GM18519 (cell line): ENCODE data around the gene KLHL1.
"Not testable (repeated sequence)": the region's sequence is repeated elsewhere in the genome, so short reads cannot be mapped to it uniquely, and the experiment has no call there.

Experiments used
- ATAC-seq: cut with Tn5 transposase; IDR thresholded peaks from one replicate; pipeline ENCODE4 v1.9.1; 2021; ENCODE audit warnings: mild to moderate bottlenecking, moderate library complexity; ENCODE audit not compliant: unreplicated experiment, low FRiP score

KLHL1 gene

DNA sequence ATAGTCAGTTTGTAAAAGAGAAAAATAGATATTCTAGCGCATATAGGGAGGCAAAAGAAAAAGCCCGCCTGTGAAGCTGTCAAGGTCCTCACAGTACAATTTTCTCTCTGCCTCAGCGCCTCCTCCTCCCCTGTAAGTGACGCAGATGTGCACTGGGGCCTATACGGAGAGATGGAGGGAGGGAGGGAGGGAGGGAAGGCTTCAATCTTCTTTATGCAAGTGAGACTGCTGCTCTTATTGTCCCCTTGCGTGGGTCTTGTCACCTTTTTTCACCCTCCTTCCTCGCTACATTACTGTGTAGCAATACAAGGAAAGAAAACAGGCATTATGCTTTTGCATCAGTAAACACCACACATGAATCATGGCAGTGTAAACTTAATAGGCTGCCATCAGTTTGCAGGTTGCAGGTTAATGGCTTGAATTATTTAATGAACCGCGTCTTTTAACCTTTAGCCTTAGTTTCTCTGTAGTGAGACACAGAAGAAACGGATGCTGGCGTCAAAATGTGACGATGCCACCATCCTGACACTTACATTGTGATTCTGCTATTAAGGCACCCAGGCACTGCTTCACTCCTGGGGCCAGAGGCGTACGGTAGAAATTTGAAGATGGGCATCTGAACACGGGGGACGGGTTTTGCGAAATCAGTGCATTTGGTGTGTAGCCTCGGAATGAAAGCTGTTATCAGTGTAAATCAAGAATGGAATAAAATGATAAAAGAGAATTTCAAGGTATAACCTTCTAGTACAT, at the start of gene KLHL1:
Gene KLHL1 (minus strand): TSS at position 97 of the 750 bp plus-strand sequence. CDS start 753 bp downstream, outside the sequence.
- ATAC-seq: no peak

- not testable (repeated sequence) for ATAC-seq
Measured at GRCh38 chr13:70142658-70143057, 34.4 kb upstream of the KLHL1 start.

DNA sequence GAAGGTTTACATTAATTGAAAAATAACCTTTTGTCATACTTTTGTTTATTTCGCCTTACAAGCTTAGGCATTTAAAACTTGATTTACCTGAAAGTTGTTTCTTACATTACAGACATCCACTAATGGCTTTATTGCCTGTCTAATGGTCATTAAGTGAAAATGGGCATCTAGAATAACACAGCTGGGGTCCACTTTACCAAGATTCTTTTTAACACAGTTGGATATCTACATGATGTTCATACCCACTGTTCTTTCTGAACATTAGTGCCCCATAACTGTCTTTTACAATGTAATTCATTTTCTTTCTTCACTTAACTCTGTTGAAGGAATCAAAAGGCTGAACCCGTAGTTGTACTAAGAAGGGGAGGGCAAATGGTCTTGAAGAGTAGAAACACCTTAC, 19.8 kb upstream of the KLHL1 start:
- ATAC-seq: no peak

DNA sequence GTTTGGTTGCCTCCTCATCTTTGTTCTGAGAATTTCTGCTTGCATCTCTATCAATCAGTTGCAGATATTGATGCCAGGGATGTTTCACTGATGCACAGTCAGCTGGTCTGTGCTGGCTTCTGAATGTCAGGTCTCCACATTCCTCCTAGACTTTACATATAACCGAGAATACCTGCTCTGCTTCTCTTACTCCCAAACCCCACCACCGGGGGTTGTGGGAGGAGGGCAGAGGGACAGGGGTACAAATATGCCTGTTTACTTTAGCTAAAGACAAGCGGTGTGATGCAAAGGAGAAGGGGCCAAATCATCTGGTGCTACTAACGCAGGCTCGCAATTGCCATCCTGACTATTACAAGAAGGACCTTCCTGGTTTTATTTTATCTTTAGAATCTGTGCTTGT, 17.4 kb upstream of the KLHL1 start:
- ATAC-seq: no peak

GRCh38 chr13:70117338-70117905, 9.2 kb upstream of the KLHL1 start:
- ATAC-seq: no peak

GRCh38 chr13:70107498-70108281, 562 bp downstream of the KLHL1 start, which contains the start of gene ATXN8OS:
ATXN8OS (plus strand) TSS chr13:70107826.
- no peak for ATAC-seq

- no peak for ATAC-seq
Measured at GRCh38 chr13:70107125-70107497, 1.1 kb downstream of the KLHL1 start.

DNA sequence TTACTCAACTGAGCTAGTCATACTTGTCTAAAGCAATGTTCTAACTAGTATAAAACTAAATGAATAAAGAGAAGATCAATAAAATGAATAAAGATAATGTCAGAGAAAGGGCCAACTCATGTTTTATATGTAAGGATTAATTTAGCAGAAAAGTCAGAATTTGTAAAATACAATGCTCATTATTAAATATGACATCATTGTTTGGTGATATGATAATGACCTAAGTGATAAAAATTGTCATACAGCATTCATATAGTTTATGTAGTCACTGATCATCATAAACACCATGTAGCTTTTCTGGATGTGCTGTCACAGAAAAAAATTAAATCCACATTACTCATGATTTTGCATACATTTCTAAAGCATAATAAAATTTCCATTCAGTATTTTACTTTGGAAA, 3.8 kb downstream of the KLHL1 start:
- ATAC-seq: no peak

DNA sequence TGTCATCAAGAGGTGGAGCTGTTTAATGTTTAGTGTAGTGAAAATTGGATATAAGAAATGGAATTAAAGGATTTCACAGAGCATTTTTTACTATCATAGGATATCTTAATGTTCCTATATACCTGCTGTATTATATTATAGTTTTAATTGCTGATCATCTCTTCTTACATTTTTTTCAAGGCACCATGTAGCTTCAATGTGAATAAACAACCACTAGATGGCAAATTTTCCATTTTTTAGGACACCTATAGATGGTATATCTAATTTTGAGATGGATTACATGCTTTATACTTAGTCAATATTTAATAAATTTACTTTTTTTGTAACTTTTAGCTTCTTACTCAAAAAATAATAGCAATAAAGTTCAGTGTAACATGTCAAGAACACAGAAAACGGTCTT, 9.6 kb downstream of the KLHL1 start:
- no peak for ATAC-seq

GRCh38 chr13:70090036-70090723, 18.1 kb downstream of the KLHL1 start:
- ATAC-seq: no peak

DNA sequence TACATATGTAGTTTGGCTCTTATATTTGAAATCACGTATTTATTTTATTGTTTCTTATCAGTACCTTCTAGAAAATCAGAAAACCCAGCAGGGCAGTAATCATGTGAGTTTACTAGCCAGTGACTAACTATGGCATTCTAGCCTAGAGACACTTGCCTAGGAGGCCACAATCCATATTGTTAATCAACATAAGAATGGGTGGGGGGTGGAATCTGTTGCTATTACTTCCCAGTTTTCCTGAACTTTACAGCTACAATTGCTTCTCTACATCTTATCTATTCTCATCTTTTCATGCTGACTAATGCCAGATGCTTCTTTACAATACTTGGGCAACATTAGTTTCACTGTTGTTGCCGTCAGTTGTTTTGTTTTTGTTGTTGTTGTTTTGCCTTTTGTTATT, 19.3 kb downstream of the KLHL1 start:
- no peak for ATAC-seq

GRCh38 chr13:70087247-70087646, 21.0 kb downstream of the KLHL1 start:
- no peak for ATAC-seq

- ATAC-seq: no peak
Measured at GRCh38 chr13:70080012-70080411, 28.2 kb downstream of the KLHL1 start.

DNA sequence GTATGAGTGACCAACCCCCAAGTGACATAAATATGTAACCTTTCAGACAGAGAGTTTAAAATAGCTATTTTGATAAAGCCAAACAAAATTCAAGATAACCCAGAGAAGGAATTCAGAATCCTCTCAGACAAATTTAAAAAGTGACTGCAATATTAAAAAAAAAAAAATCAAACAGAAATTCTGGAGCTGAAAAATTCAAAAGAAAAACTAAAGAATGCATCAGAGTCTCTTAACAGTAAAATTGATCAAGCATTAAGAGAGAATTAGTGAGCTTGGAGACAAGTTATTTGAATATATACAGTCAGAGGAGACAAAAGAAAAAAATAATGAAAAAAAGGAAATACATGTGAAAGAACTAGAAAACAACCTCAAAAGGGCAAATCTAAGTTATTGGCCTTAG, 53.7 kb downstream of the KLHL1 start:
- no peak for ATAC-seq

GRCh38 chr13:70051531-70051930, 56.7 kb downstream of the KLHL1 start:
- ATAC-seq: no peak

DNA sequence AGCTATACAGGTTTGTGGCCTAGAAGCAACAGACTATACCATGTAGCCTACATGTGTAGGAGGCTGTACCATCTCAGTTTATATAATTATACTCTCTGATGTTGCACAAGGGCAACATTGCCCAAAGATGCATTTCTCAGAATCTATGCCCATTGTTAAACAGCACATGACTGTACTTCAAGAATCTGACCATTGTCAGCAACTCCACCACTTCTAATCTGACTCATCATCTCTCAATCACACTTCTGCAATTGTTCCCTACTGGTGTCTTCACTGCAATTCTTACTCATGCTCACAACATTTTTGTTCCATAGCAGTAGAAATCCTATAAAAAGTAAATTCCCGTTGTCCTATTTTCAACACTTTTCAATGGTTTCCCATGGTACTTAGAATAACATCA, 64.6 kb downstream of the KLHL1 start:
- no peak for ATAC-seq

DNA sequence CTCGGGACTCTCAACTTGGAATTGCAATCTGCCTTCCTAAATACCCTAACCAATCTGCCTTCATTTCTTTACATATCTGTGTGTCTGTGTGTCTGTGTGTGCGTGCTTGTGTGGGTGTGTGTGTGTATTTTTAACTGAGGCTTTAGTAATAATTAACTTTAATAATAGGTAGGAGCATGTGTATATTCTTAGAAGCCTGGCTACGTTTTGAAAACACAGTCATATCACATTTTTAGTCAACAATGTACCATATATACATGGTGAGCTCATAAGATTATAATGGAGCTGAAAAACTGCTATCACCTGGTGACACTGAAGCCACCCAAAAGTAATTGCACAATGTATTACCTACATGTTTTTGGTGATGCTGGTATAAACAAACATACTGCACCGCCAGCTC, 66.1 kb downstream of the KLHL1 start:
- no peak for ATAC-seq

DNA sequence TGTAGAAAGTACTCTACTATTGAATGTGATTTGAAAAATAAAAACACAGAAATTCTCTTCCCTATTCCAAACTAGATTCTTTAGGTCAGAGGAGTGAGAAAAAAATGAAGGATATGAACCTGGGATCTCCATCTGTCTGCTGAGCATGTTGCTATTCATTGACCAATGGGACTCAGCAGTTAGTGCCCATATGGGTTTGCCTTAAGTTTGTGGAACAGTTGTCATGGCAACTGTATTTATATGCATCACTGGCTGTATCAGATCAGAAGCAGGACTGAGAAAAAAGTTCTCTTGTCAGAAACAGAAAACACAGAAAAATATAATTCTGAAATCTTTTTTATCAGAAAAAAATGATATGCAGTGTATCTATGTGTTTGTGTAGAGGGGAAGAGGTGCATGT, 74.0 kb downstream of the KLHL1 start:
- no peak for ATAC-seq

DNA sequence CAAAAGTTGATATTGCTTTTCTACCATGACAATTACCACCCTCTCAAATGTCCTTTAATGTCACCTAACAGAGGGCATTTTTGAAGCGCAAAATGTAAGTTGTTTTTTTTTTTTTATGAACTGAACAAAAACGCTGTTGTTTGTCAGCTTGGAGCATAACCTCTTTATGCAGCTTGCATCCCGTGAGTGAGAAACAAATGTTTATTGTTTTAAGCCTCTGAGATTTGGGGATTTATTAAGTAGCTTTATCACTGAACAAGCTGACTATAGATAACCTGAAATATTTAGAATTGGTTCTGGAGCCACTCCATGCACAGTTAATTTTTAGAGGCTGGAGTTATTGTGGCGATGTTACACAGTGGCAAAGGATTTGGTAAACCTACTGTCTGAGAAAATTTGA, 80.7 kb downstream of the KLHL1 start:
- ATAC-seq: no peak

DNA sequence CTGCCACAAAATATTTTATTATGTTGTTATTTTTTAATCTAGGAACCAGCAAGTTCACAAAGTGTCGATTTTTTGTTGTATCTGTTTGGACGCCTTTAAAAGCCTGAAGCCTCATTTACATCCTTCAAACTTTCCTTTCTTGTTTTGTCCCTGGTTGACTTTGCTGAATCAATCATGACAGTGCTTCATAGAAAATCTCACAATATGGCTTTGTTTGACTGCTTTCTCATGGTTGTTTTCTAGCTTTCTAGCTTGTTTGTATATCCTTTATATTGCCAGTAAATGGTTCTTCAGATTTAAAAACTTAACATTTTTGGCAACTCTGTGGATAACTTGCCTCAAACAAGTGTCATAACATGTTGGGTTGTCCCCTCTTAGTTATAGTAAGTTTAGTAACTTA, 84.7 kb downstream of the KLHL1 start:
- ATAC-seq: no peak

- no peak for ATAC-seq
Measured at GRCh38 chr13:70022646-70023045, 85.6 kb downstream of the KLHL1 start.
